ENCODE data around the gene CEP192. TPM values are rescaled to one million over a fixed set of nuclear protein-coding genes. Genes with fewer than 3 reads are reported as not detected.

CEP192 gene
- total and polyA plus RNA-seq, 2 of the 13 experiments (the other 11 are each of a cell fraction or from before 2014, with no cell fraction given) = 15.3 to 24.7 TPM

DNA sequence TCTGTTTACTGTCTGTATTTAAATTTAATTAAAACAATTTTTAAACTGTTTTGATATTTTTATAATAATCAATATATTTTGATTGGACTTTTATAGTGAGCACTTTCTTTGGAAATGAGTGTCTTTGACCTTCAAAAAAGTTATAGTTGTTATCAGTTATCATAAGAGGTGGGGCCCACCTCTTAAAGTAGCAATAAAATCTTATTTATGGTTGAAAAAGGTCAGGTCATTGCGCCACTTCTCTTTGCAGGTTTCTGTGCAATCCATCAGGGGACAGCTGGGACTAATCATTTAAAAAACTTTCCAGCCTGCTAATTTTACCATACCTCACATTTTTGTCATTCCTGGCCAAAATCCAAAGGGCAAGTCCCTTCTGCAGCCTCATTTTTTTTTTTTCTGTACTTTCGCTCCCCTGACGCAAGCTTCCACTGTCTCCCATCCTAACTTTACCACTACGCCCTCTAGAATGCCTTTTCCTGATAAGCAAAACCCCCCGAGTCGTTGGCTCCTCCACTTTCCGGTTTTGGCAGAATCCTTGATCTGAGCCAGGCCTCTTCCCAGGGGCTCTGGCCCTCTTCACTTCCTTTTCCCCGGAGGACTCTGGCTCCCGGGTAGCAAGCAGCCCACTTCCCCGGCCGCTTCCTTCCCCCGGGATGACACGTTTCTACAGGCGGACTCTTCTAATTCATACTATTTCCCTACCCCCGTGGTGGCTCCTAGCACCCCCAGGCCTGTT is 44.4 kb upstream of the CEP192 start (continued):
- TF ChIP-seq, protein P1, sequence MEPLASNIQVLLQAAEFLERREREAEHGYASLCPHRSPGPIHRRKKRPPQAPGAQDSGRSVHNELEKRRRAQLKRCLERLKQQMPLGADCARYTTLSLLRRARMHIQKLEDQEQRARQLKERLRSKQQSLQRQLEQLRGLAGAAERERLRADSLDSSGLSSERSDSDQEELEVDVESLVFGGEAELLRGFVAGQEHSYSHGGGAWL (CRISPR knock-in tag; IDR thresholded peaks at IDR 0.05) = no peak
- TF ChIP-seq CREM (IDR thresholded peaks at IDR 0.05) (peak; percentile 33; the same call in 1 of the 2 replicates), CREM (CRISPR knock-in tag; IDR thresholded peaks at IDR 0.05) (no peak), ZNF501 (CRISPR knock-in tag; IDR thresholded peaks at IDR 0.05) (no peak), ZBTB25 (CRISPR knock-in tag; IDR thresholded peaks at IDR 0.05) (0 out of 2 replicates have a peak, but pooled peaks have one; percentile 14), ZNF570 (CRISPR knock-in tag; IDR thresholded peaks at IDR 0.05; ENCODE audit: borderline replicate concordance) (no peak), ZNF747 (CRISPR knock-in tag; IDR thresholded peaks at IDR 0.05; ENCODE audit: borderline replicate concordance) (no peak), PHF21A (CRISPR knock-in tag; IDR thresholded peaks at IDR 0.05) (peak; percentile 67), MEIS1 (CRISPR knock-in tag; IDR thresholded peaks at IDR 0.05; ENCODE audit: borderline replicate concordance) (peak; percentile 53), KLF13 (CRISPR knock-in tag; IDR thresholded peaks at IDR 0.05) (no peak), ZBTB7A (CRISPR knock-in tag; IDR thresholded peaks at IDR 0.05) (no peak), HDAC2 (CRISPR knock-in tag; IDR thresholded peaks at IDR 0.05) (0 out of 2 replicates have a peak, but pooled peaks have one; percentile 10), PBX3 (CRISPR knock-in tag; IDR thresholded peaks at IDR 0.05; ENCODE audit: borderline replicate concordance) (no peak), NR2F2 (IDR thresholded peaks at IDR 0.05; ENCODE audit: borderline replicate concordance, low read depth) (peak; percentile 25; the same call in 1 of the 2 replicates), THAP11 (CRISPR knock-in tag; IDR thresholded peaks at IDR 0.05) (no peak), TAF1 (CRISPR knock-in tag; IDR thresholded peaks at IDR 0.05) (no peak), GMEB1 (CRISPR knock-in tag; IDR thresholded peaks at IDR 0.05; ENCODE audit: borderline replicate concordance) (no peak), ZNF558 (CRISPR knock-in tag; IDR thresholded peaks at IDR 0.05; ENCODE audit: borderline replicate concordance) (0 out of 2 replicates have a peak, but pooled peaks have one; percentile 45), ZNF296 (CRISPR knock-in tag; conservative IDR thresholded peaks at IDR 0.05) (no peak), FOXK1 (CRISPR knock-in tag; IDR thresholded peaks at IDR 0.05; ENCODE audit: borderline replicate concordance, low read depth) (no peak), KDM5A (IDR thresholded peaks at IDR 0.05; ENCODE audit: borderline replicate concordance, low read length) (peak; percentile 40; the same call in 1 of the 2 replicates), ZFX (CRISPR knock-in tag; IDR thresholded peaks at IDR 0.05; ENCODE audit: low read depth) (peak; percentile 50), GATAD2A (CRISPR knock-in tag; IDR thresholded peaks at IDR 0.05) (peak; percentile 21; the same call in 1 of the 2 replicates), HNRNPLL (IDR thresholded peaks at IDR 0.05; ENCODE audit: low read depth, low read length, poor library complexity, severe bottlenecking) (no peak), RARA (CRISPR knock-in tag; IDR thresholded peaks at IDR 0.05) (0 out of 2 replicates have a peak, but pooled peaks have one; percentile 6), ZNF33B (CRISPR knock-in tag; IDR thresholded peaks at IDR 0.05) (no peak), SRSF1 (optimal IDR thresholded peaks at IDR 0.05; ENCODE audit: low read depth, low read length) (peak; percentile 54), ZMAT3 (CRISPR knock-in tag; conservative IDR thresholded peaks at IDR 0.05) (no peak)

Measured in HepG2 (cell line).